Astrocyte of the spinal cord (primary cell): Measurements from ENCODE around the gene TRIO.

Experiments
- DNase-seq: peaks from one replicate; pipeline ENCODE4 v3.0.0; 2011; ENCODE audit warnings: low read depth, low spot score
- H3K4me3 ChIP-seq: 2 replicates; pipeline ENCODE4 v1.5.1; 2011; ENCODE audit warnings: low read depth, mild to moderate bottlenecking, low read length, moderate library complexity
- CTCF ChIP-seq: IDR thresholded peaks from 2 replicates; pipeline ENCODE4 v1.5.1; 2012; ENCODE audit warnings: low read depth, mild to moderate bottlenecking, low read length, inconsistent platforms
- in situ Hi-C: cut with HindIII; loops from 2 replicates; pipeline ENCODE4 v1.10.0; 2017; ENCODE audit warnings: low sequenced_read_pairs

Gene TRIO

GRCh38 chr5:14264605-14265316 lies 121.6 kb downstream of the TRIO start:
- peak; percentile 94 for DNase-seq
- in situ Hi-C loops: loop anchor here (25.0 kb wide), 1 partner anchor 277 kb away; no protein-coding TSS in a partner anchor
- H3K4me3 ChIP-seq: no peak overlapping the region
- no peak for TF ChIP-seq CTCF

GRCh38 chr5:14265570-14265969 lies 122.4 kb downstream of the TRIO start:
- peak; percentile 85 for DNase-seq
- no peak for TF ChIP-seq CTCF
- H3K4me3 ChIP-seq: no peak overlapping the region
- in situ Hi-C loops: loop anchor here (25.0 kb wide), 1 partner anchor 278 kb away; no protein-coding TSS in a partner anchor

GRCh38 chr5:14266171-14266570 lies 123.0 kb downstream of the TRIO start:
- H3K4me3 ChIP-seq: no peak overlapping the region
- no peak for TF ChIP-seq CTCF

GRCh38 chr5:14266686-14267085 lies 123.5 kb downstream of the TRIO start:
- TF ChIP-seq CTCF: no peak
- in situ Hi-C loops: loop anchor here (25.0 kb wide), 1 partner anchor 279 kb away; no protein-coding TSS in a partner anchor
- no peak for DNase-seq
- no peak overlapping the region for H3K4me3 ChIP-seq

More at GRCh38 chr5:14266171-14266570, 123.0 kb downstream of the TRIO start:
- in situ Hi-C loops: loop anchor here (25.0 kb wide), 1 partner anchor 279 kb away; no protein-coding TSS in a partner anchor
- DNase-seq: no peak

GRCh38 chr5:14267166-14267838 lies 124.2 kb downstream of the TRIO start:
- DNase-seq: no peak

More at GRCh38 chr5:14267166-14267838, 124.2 kb downstream of the TRIO start:
- in situ Hi-C loops: loop anchor here (25.0 kb wide), 1 partner anchor 280 kb away; no protein-coding TSS in a partner anchor
- H3K4me3 ChIP-seq: no peak overlapping the region
- peak; percentile 10 for TF ChIP-seq CTCF
